NCI-H1436 (cell line): ENCODE results near the gene CPZ.

Source experiments
- DNase-seq: peaks from one replicate; lab custom pipeline; 2025; lab: John Stamatoyannopoulos, UW

Gene CPZ

GRCh38 chr4:8595237-8596087, 2.9 kb downstream of the CPZ start:
- no peak for DNase-seq

DNA sequence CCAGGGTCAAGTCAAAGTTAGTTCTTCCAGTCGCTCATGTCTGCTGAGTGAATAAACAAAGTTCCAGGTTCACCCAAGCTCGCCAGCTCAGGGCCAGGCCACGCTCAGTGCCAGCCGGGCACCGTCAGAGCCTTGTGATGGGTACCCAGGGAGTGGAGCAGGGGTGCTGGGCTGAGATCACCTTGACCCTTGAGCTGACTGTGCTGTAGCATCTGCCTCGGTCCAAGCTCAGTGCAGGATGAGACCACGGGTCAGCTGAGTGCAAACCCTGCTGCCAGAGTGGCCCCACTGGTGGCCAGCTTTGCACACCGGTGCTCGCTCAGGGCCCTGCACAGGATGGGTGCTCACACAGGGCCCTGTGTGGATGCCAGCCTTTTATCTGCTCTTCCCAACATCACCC, 4.3 kb downstream of the CPZ start:
- no peak for DNase-seq

DNA sequence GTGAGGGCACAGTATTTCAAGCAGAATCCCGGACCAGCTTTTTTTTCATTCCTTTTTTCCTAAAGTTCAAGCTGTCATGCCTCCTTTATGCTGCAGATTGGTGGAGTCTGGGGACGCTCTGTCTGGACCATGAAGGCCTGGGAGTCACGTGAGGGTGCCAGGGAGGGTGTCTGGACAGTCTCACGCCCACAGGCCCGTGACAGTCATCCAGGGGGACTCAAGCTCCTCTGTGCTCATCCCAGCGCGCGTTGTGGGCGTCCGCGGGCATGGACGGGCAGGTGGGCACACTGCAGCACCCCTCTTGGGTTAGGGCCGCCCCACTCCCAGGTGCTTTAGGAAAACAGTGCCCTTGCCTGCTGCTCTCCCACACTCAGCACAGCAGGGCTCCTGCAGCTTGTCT, 4.8 kb downstream of the CPZ start:
- no peak for DNase-seq

DNA sequence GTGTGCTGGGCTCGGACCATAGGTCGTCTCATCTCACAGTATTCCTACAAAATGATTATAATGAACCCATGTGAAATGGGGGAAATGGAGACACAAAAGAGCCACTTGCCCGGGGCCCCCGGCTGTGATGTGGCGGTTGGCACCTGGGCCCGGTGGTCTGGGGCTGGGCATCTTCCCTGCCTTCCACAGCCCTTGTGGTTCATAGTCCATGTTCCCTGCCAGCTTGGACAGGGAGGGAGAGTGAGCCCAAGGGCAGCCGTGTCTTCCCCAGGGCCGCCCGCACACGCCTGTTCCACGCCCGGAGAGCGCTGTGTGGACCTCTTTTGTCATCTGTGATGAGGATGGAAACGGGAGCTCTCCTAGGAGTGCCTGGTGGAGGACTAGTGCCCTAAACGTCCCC, 5.2 kb downstream of the CPZ start:
- no peak for DNase-seq

DNA sequence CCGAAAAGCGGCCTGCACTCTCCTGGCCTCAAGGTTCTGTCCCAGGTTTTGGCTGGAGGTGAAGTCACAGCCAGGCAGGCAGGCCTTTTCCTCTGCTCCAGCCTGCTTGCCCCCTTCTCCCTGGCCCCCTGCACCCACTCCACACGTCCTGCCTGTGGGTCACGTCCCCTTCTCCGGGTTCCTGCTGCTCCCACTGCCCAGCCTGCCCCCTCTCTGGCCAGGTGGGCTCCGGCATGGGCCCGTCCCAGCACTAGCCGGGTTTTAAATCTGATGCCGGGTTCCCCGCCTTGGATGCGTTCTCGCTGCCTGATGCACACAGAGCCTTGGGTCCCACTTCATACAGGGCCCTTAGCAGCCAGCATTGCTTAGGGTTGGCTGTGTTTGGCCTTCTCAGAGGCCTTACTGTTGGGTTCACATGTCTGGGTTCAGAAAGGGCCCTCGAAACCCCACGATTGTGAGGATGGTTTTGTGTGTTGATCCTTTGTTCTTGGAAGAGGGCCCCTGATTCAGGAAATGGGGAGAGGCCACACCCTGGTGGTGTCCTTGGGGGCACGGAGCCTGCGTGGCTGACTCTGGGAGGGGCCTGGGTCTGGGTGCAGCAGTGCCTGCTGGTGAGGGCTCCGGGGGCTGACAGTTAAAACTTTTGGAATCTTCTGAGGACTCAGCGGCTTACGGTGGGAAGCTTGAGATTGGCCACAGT, 6.0 kb downstream of the CPZ start:
- no peak for DNase-seq

DNA sequence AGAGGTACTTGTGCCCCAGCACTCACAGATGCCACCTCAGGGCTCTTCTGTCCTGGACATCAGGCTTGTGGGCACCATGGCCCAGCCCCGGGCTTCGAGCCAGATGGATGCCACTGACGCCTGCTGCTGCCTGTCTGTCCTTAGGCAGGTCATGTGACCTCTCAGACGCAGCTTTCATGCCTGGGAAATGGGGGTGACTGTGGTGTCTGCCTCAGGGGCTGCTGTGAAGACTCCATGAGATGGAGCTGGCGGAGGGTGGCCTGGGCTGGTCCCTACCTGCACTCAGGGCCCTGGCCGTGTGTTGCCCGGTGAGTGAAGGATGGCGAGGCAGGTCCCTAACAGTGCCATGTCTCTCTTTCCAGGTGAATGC, 6.5 kb downstream of the CPZ start:
- DNase-seq: no peak

DNA sequence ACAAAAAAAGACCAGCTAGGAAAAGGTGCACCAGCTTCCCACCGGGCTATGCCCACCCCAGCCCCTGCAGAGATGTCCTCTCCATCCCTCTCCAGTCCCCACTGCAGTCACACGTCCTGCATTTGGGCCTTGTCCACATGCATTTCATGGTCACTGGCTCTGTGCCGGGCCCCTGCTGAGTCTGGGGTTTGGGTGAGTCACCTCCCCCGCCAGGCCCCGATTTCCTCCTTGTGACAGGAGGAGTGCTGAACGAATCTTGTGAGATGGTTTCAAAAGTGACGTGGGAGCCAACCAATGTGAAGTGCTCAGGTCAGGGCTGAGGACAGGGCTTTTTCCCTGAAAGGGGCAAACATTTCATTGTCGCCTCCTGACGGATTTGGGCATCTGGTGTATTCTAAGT, 7.1 kb downstream of the CPZ start:
- DNase-seq: no peak

DNA sequence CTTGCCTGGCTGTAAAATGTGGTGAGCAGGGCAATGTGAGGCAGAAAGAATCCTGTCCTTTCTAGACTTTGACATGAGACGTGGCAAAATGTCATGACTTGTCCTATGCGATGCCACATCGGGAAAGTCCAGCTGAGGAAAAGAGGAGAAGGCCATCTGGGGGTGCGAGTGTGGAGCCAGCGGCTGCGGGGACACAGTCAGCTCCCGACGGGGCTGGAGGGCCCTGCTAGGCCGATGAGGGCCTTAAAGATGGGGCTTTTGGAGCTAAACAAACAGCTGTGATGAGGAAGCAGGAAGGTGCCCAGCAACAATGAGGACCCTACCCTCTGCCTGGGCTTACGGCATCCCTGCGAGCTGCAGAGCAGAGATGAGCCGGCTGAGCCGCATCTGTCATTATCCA, 7.7 kb downstream of the CPZ start:
- DNase-seq: no peak

- no peak for DNase-seq
Observed at GRCh38 chr4:8600686-8601085, 8.1 kb downstream of the CPZ start.

GRCh38 chr4:8601086-8601485, 8.5 kb downstream of the CPZ start:
- DNase-seq: no peak

- no peak for DNase-seq
Observed at GRCh38 chr4:8601556-8601955, 9.0 kb downstream of the CPZ start.

DNA sequence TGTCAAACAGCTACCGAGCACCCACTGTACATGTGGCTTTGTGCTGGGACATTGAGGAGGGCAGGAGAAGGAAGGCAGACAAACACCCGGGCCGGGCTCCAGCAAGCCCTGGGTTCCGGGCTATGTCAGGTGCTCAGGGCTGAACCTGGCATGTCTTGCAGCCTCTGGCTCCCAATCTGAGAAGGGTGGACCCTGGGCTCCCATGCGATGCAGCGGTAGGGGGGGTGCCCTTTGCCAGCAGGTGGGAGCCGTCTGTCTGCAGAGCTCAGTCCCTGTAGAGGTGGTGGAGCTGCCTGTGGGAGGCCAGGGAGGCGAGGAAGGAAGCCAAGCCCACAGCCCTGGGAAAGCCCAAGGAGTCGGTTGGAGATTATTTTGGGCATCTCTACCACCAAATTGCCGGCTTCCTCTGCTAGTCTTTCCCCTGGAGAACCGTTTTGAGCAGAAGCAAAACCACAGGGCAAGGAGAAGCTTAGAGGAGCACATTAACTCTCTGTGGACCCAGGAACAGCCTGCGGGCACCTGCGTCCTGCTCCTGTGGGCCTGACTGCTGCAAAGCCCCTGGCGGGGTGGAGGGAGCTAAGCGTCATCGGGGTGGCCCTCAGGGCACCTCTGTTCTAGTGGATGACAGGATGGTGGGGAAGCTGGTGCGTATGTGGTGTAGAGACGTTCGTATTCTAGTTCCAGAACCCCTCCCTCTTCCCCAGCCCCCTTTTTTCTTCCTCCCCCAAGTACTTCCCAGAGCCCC, 10.3 kb downstream of the CPZ start:
- no peak for DNase-seq

- no peak for DNase-seq
Observed at GRCh38 chr4:8603931-8604330, 11.4 kb downstream of the CPZ start.

GRCh38 chr4:8605289-8605688, 12.7 kb downstream of the CPZ start:
- no peak for DNase-seq

DNA sequence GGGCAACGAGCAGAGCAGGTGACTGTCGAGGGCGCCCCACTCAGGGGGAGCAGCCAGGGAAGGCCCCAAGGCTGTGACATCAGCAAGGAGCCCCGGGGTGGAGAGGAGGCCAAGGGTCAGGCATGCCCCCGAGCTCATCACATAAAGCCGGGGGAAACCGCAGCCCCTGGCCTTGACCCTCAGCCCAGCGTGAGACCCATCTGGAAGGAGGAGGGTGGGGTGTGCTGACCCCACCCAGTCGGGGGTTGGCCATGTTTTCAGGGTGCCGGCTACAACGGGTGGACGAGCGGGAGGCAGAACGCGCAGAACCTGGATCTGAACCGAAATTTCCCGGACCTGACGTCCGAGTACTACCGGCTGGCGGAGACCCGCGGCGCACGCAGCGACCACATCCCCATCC, 13.9 kb downstream of the CPZ start:
- DNase-seq: no peak

- no peak for DNase-seq
Observed at GRCh38 chr4:8606966-8607365, 14.4 kb downstream of the CPZ start.

DNA sequence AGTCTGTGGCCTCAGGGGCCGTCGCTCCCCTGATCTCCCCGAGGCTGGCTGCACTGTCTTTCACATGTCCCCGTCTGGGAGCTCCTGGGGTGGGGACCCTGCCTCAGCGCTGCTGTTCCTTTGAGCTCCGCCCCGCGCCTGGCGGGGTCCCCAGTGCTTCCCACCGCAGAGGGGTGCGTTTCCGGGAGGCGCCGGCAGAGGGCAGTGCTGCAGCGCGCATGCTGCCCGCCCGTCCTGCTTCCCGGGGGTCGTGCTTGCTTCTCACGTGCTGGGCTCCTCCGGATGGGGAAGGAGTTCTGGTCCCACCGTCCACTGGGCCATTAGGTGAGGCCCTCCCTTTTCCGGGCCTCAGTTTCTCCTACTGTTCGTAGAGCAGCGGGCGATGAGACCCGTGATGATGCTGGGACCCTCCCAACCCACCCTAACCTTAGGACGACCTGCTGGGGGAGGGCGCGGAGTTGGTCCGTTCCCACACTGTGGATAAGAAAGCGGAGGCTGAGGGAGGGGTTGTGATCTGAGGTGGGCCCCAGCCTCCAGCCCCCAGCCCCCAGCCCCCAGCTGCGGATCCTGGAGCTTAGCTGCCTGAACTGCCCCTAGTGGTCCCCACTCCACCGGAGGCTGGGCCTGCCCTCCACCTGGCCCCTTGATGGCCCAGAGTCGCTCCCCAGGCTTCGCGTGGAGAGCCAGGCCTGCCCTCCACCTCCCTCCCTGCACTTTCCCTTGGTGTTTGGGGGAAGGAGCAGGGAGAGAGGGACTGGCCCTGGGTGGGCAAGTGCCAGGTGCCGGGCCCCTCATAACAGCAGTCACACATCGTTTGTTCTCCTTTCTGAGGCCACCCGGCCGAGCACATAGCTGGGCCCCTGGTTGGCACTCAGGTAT, 15.3 kb downstream of the CPZ start:
- DNase-seq: no peak

DNA sequence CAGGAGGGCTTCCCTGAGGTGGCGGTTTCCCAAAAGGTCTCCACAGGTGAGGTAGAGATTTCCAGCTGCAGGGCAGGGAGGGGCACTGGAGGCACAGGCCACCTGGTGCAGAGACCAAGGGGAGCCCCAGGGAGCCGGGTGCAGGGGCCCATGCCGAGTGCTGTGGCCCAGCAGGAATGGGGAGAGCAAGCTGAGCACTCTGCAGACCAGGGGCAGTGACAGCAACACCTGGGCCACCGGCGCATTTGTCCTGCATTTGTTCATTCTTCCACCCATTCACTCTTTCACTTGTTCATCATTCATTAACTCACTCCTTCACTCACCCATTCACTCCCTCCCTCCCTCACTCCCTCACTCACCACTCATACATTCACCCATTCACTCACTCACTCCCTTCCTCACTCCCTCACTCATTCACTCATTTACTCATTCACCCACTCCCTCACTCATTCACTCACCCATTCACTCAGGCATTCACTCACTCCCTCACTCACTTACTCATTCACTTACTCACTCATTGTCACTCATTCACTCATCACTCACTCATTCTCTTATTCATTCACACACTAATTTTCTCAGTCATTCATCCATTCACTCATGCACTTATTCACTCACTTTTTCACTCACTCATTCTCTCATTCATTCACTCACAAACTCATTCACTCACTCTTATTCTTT, 16.3 kb downstream of the CPZ start:
- no peak for DNase-seq

DNA sequence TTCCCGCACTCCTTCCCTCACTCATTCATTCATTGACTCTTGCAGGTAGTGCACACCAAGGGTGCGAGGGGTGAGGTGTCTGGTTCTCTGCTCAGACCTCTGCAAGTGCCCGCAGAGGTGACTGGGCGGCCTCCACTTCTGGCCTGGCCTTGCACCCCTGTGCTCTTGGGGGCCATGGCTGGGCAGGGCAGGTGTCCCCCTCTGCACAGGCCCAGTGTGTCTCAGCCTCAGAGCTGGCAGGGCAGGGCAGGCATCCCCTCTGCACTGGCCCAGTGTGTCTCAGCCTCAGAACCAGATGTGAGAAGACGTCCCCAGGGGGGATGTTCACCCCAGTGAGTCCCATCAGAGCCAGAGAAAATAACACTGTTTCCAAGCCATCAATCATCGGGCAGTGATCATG, 16.8 kb downstream of the CPZ start:
- DNase-seq: no peak

DNA sequence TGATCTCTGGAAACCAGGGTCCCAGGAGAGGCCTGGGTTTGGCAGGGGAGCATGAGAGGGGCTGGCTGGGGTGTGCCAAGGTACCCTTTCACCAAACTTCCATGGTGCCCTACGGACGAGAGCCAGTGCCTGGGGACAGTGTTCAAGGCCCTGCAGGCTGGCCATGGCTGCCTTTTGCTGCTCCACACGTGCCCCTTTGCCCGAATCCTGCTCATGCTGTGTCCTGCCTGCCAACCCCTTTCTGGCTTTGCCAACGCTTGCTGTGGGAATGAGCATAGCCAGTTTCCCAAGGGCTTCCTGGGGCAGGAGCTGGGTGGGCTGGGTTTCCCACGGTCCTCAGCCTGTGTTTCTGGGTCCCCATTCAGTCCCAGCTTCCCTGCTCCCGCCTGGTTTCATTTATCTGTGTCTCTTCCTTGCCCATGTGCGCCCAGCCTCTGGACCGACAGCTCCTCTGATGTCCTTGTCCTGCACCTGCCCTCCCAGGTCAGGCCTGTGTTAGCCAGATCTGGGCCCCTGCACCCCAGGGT, 17.3 kb downstream of the CPZ start:
- DNase-seq: no peak
